ENCODE results near the gene UBE2Q1. TPM values are rescaled to one million over a fixed set of nuclear protein-coding genes. Genes with fewer than 3 reads are reported as not detected.

The UBE2Q1 gene
- total and polyA plus RNA-seq, 10 of the 15 experiments (the other 5 are each of a cell fraction or from before 2014, with no cell fraction given), result 3.9 to 82.6 (median 24.1) TPM

- DNase-seq (ENCODE audit: low read depth, low spot score) (no peak), FAIRE-seq (no peak), ATAC-seq (peak; percentile 98)
- Histone ChIP-seq H3K27me3 (replicated peaks in 1 of 2; ENCODE audit: control insufficient read depth in 2 of 2, insufficient read depth in 2 of 2, low read length in 1 of 2) (peaks cover 2 to 5% of the 10 kb centered on the region in 2 experiments; a peak in 3 of 4 replicates), H3K4me2 (ENCODE audit: control insufficient read depth, insufficient read depth) (no peak within 1 kb of the TSS; the same call in 1 of the 2 replicates), H3K79me2 (ENCODE audit: control insufficient read depth, insufficient read depth, low read length) (no peaks in the 10 kb centered on the region), H4K20me1 (ENCODE audit: control insufficient read depth, insufficient read depth) (no peaks in the 10 kb centered on the region; the same call in 1 of the 2 replicates), H3K4me3 (no peak within 1 kb of the TSS), H3K36me3 (ENCODE audit: control insufficient read depth in 2 of 2, insufficient read depth in 2 of 2, low read length in 1 of 2) (no peaks in the 10 kb centered on the region), H2AFZ (ENCODE audit: control insufficient read depth, low read depth, low read length) (no peak within 1 kb of the TSS), H3K27ac (ENCODE audit: control insufficient read depth, insufficient read depth) (no peak within 1 kb of the TSS), H3K9me3 (replicated peaks; ENCODE audit: control insufficient read depth, insufficient read depth, low read length) (no peaks in the 10 kb centered on the region), H3K4me1 (ENCODE audit: control insufficient read depth, insufficient read depth, low read length) (no peaks in the 10 kb centered on the region), H3K9ac (ENCODE audit: control insufficient read depth, insufficient read depth, low read length) (no peak within 1 kb of the TSS)
- in situ Hi-C loops (cut with MboI) (loop anchor here (5.0 kb wide), 1 partner anchor 315 kb away; no protein-coding TSS in a partner anchor), intact Hi-C loops (cut with micrococcal nuclease; ENCODE audit: unreplicated experiment) (no loop called here)
- CTCF ChIA-PET, result interaction anchor here (2.1 kb wide), 1 partner anchor 8 kb away, joined by 8 read pairs; no protein-coding TSS in a partner anchor
- RAD21 ChIA-PET (ENCODE audit: unreplicated experiment), result interaction anchor here (1.1 kb wide), 1 partner anchor 8 kb away, joined by 6 read pairs; no protein-coding TSS in a partner anchor
- WGBS (ENCODE audit: insufficient coverage, insufficient replicate concordance, low lambda C conversion rate, missing lambda C conversion rate), result 18% methylated on average over 53 of the region's 53 CpGs
- POLR2A ChIA-PET, result no interaction called here
- SMC1A ChIA-PET (ENCODE audit: uncharacterized antibody, unreplicated experiment), result interaction anchor here (1.4 kb wide), 1 partner anchor 86 kb away, joined by 3 read pairs; no protein-coding TSS in a partner anchor
- no TSS peak for BruUV-seq (replicated peaks)
- TF ChIP-seq MLLT1 (IDR thresholded peaks at IDR 0.05) (no peak), IKZF1 (conservative IDR thresholded peaks at IDR 0.05) (0 out of 2 replicates have a peak, but pooled peaks have one; percentile 21), NR2C2 (IDR thresholded peaks at IDR 0.05; ENCODE audit: borderline replicate concordance, control insufficient read depth, insufficient read length, low read depth) (no peak), BHLHE40 (IDR thresholded peaks at IDR 0.05; ENCODE audit: borderline replicate concordance in 1 of 2, low read depth in 2 of 2, low read length in 1 of 2) (no peak), REST (IDR thresholded peaks at IDR 0.05; ENCODE audit: low read depth, low read length) (peak; percentile 98), TCF3 (IDR thresholded peaks at IDR 0.05; ENCODE audit: borderline replicate concordance, insufficient read depth, low read depth, low read length) (0 out of 2 replicates have a peak, but pooled peaks have one; percentile 52), GATAD2B (conservative IDR thresholded peaks at IDR 0.05; ENCODE audit: low read depth) (no peak), TCF12 (IDR thresholded peaks at IDR 0.05; ENCODE audit: low read depth, low read length) (0 out of 2 replicates have a peak, but pooled peaks have one; percentile 32), RCOR1 (conservative IDR thresholded peaks at IDR 0.05; ENCODE audit: low read depth, low read length) (0 out of 2 replicates have a peak, but pooled peaks have one; percentile 41), LARP7 (IDR thresholded peaks at IDR 0.05) (0 out of 2 replicates have a peak, but pooled peaks have one; percentile 42), RELB (IDR thresholded peaks at IDR 0.05; ENCODE audit: low read depth) (no peak)
Measured at GRCh38 chr1:154567386-154568156, 9.1 kb upstream of the UBE2Q1 start, which contains the start of gene CHRNB2. TSS of gene CHRNB2 (plus strand) at chr1:154567778. CDS start at chr1:154568045, 267 bp downstream.

Data from GM12878 (cell line).